Neural crest cell (in vitro differentiated cells): ENCODE measurements around the gene GNG7. TPM values are rescaled to one million over a fixed set of nuclear protein-coding genes. Genes with fewer than 3 reads are reported as not detected.
A peak's percentile ranks its signal among the peaks of the same experiment; 100 is the strongest.
"Not testable (repeated sequence)": the region's sequence is repeated elsewhere in the genome, so short reads cannot be mapped to it uniquely, and the experiment has no call there.

Experiments
- DNase-seq: peaks from one replicate; pipeline ENCODE4 v3.0.0; 2021; ENCODE audit warnings: low read depth, mixed read lengths, low spot score
- H3K27ac Mint-ChIP-seq: one replicate; pipeline ENCODE4 v1.8.0; 2021; ENCODE audit warnings: mild to moderate bottlenecking, mixed read lengths; ENCODE audit not compliant: unreplicated experiment
- H3K27me3 Mint-ChIP-seq: 2 replicates; pipeline ENCODE4 v1.8.0; 2021; ENCODE audit warnings: low read depth, mild to moderate bottlenecking, mixed read lengths
- H3K36me3 Mint-ChIP-seq: 2 replicates; pipeline ENCODE4 v1.8.0; 2021; ENCODE audit warnings: low read depth, mild to moderate bottlenecking, mixed read lengths
- H3K4me1 Mint-ChIP-seq: 2 replicates; pipeline ENCODE4 v1.8.0; 2021; ENCODE audit warnings: mixed read lengths
- H3K4me3 Mint-ChIP-seq: one replicate; pipeline ENCODE4 v1.8.0; 2021; ENCODE audit warnings: mild to moderate bottlenecking, mixed read lengths
- H3K9me3 Mint-ChIP-seq: 2 replicates; pipeline ENCODE4 v1.8.0; 2021; ENCODE audit warnings: mixed read lengths
- CTCF ChIP-seq: fragments of 200-600 bp; sonication (generic); conservative IDR thresholded peaks from 2 replicates; pipeline ENCODE4 v1.5.0; 2021; ENCODE audit warnings: antibody characterized with exemption, mild to moderate bottlenecking
- total RNA-seq: library from RNA; stranded (reverse); gene quantifications from 2 replicates; pipeline ENCODE4 v1.2.1, GENCODE V29; 2021

The GNG7 gene
- total RNA-seq, 1 donor from 2014 or later: 13.9 TPM

- DNase-seq: no peak
- no peak overlapping the region for H3K27ac Mint-ChIP-seq
Observed at GRCh38 chr19:2524840-2525723, 177.4 kb downstream of the GNG7 start.

GRCh38 chr19:2524361-2524839 is 178.1 kb downstream of the GNG7 start:
- Mint-ChIP-seq H3K36me3 (no peaks in the 10 kb centered on the region), H3K27ac (peak overlapping the region; percentile 43)
- no peak for TF ChIP-seq CTCF

More at GRCh38 chr19:2524840-2525723, 177.4 kb downstream of the GNG7 start:
- no peaks in the 10 kb centered on the region for H3K36me3 Mint-ChIP-seq
- H3K9me3 Mint-ChIP-seq: no peaks in the 10 kb centered on the region
- H3K4me3 Mint-ChIP-seq: no peak overlapping the region
- no peaks in the 10 kb centered on the region for H3K27me3 Mint-ChIP-seq
- H3K4me1 Mint-ChIP-seq: peaks cover 21% of the 10 kb centered on the region
- no peak for TF ChIP-seq CTCF

DNA sequence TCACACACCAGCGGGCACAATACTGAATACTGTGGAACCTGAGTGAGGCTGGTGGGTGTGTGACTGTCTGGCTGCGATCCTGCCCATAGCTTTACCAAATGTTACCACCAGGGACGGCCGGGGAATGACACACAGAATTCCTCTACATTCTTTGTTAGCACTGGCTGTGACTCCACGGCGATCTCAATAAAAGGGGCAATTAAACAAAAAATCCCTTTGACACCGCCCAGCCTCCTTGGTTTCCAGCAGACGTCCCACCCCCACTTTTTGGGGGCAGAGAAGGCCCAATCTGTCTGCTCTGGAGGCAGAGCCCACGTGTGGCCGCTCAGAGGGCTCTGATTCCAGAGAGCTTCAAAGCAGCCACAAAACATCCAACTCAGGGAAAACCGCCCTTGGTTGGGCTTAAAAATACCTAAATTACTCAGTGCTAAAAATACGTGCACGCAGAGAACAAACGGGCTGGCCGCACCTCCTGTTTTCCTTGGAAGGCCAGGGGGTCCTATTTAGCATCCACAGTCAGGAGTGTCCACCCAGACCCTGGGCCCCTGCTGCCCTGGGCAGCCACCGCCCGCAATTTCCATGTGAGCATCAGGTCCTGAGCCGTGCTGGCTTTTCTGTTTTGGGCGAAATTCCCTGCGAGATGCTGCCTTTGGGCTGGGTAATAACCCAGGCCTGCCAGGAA is 178.7 kb downstream of the GNG7 start:
- DNase-seq: no peak
- peak overlapping the region; percentile 71 for H3K27ac Mint-ChIP-seq
- peak; percentile 40 for TF ChIP-seq CTCF
- peaks cover 22% of the 10 kb centered on the region for H3K4me1 Mint-ChIP-seq
- H3K36me3 Mint-ChIP-seq: no peaks in the 10 kb centered on the region
- H3K9me3 Mint-ChIP-seq: no peaks in the 10 kb centered on the region
- H3K4me3 Mint-ChIP-seq: no peak overlapping the region
- no peaks in the 10 kb centered on the region for H3K27me3 Mint-ChIP-seq

More at GRCh38 chr19:2524361-2524839, 178.1 kb downstream of the GNG7 start:
- no peak overlapping the region for H3K4me3 Mint-ChIP-seq
- H3K9me3 Mint-ChIP-seq: no peaks in the 10 kb centered on the region
- DNase-seq: no peak
- no peaks in the 10 kb centered on the region for H3K27me3 Mint-ChIP-seq
- H3K4me1 Mint-ChIP-seq: peaks cover 22% of the 10 kb centered on the region

GRCh38 chr19:2519482-2519881 is 183.0 kb downstream of the GNG7 start:
- peaks cover 18% of the 10 kb centered on the region for H3K4me1 Mint-ChIP-seq
- H3K4me3 Mint-ChIP-seq: no peak overlapping the region
- H3K9me3 Mint-ChIP-seq: no peaks in the 10 kb centered on the region
- no peak for TF ChIP-seq CTCF
- no peak for DNase-seq
- no peaks in the 10 kb centered on the region for H3K27me3 Mint-ChIP-seq
- H3K27ac Mint-ChIP-seq: no peak overlapping the region
- H3K36me3 Mint-ChIP-seq: peaks cover 2% of the 10 kb centered on the region

- not testable (repeated sequence) for H3K27me3 Mint-ChIP-seq, H3K36me3 Mint-ChIP-seq, H3K27ac Mint-ChIP-seq, DNase-seq, H3K9me3 Mint-ChIP-seq, H3K4me3 Mint-ChIP-seq
- H3K4me1 Mint-ChIP-seq: peaks cover 12% of the 10 kb centered on the region
Observed at GRCh38 chr19:2518856-2519255, 183.6 kb downstream of the GNG7 start.
